ENCODE measurements around the gene LRP2BP. TPM values are rescaled to one million over a fixed set of nuclear protein-coding genes. Genes with fewer than 3 reads are reported as not detected.
A peak's percentile ranks its signal among the peaks of the same experiment; 100 is the strongest.

LRP2BP gene
- total RNA-seq, 2 experiments from 2014 or later = 0.60 to 0.80 TPM

DNA sequence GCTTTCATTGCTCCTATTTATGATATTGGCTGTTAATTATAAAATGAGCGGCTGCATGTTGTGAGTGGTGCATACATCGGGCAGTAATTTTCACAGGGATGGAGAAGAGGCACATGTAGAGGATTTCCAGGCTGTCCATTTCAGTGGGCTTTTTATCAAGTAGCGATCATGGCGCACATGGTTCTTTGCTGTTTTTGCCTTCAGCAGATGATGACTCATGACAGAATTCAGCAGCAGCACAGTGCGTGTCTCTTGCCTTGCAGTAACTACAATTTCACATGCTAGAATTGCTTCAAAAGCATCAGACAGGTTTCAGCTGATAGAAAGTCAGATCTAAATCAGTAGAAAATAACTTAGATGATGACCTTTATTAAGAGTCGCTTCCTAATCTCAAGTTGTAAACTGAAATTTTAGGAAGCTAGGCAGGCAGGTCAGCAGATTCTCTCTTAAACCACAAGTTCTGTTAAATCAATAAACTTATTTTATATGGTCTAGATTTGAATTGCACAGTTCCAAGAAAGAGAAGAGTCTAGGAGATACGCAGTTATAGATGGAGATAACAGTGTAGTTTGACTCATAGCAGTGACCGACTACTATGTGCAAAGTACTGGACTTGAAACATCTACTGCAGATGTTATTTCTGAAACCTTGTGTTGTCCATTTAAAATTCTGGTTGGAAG is 35.8 kb downstream of the LRP2BP start:
- peaks cover 3% of the 10 kb centered on the region for H3K36me3 Mint-ChIP-seq (ENCODE audit: low read depth)
- H3K4me3 Mint-ChIP-seq = no peak overlapping the region
- intact Hi-C loops (cut with DNase I, micrococcal nuclease) = no loop called here
- H3K4me1 Mint-ChIP-seq = peaks cover 8% of the 10 kb centered on the region
- CTCF ChIA-PET = interaction anchor here (0.7 kb wide), 1 partner anchor 79 kb away, joined by 3 read pairs; no protein-coding TSS in a partner anchor
- H3K27ac Mint-ChIP-seq = no peak overlapping the region
- H3K9me3 Mint-ChIP-seq (ENCODE audit: low read depth) = no peaks in the 10 kb centered on the region
- POLR2A ChIA-PET = no interaction called here
- ATAC-seq = no peak
- DNase-seq = no peak
- H3K27me3 Mint-ChIP-seq = no peaks in the 10 kb centered on the region

DNA sequence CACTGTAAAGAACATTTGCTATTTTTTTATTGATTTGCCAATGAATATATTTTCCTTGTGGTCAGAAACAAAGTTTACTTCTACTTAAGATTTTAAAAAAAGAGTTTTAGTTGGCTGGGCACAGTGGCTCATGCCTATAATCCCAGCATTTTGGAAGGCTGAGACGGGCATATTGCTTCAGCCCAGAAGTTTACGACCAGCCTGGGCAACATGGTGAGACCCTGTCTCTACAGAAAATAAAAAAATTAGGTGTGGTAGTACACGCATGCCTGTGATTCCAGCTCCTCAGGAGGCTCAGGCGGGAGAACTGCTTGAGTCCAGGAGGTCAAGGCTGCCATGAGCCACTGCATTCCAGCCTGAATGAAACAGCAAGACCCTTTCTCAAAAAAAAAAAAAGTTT is 36.8 kb downstream of the LRP2BP start:
- peaks cover 9% of the 10 kb centered on the region for H3K36me3 Mint-ChIP-seq (ENCODE audit: low read depth)
- H3K27ac Mint-ChIP-seq = no peak overlapping the region
- ChIA-PET POLR2A (no interaction called here), CTCF (no interaction called here)
- DNase-seq (no peak), ATAC-seq (no peak)
- H3K4me1 Mint-ChIP-seq = peaks cover 8% of the 10 kb centered on the region
- H3K9me3 Mint-ChIP-seq (ENCODE audit: low read depth) = no peaks in the 10 kb centered on the region
- no peaks in the 10 kb centered on the region for H3K27me3 Mint-ChIP-seq
- H3K4me3 Mint-ChIP-seq = no peak overlapping the region
- intact Hi-C loops (cut with DNase I, micrococcal nuclease) = no loop called here

DNA sequence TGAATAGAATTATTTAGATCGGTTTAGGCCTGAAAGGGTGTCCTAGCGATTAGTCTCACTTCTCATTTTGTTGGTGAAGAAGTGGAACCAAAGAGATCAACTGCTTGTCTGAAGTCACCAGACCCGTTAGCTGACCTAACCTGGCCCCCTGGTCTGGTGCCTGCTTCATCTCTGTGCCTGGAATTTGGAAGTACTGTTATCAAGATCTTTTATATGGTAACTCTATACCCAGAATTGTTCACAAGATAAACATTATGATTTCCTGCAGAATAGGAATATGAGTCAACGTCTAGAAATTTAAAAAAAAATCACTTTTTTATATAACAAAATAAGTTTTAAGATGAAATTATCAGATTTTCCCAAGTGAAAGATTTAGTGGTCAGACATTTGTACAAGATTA is 37.2 kb downstream of the LRP2BP start:
- no peaks in the 10 kb centered on the region for H3K9me3 Mint-ChIP-seq (ENCODE audit: low read depth)
- intact Hi-C loops (cut with DNase I, micrococcal nuclease) = no loop called here

DNA sequence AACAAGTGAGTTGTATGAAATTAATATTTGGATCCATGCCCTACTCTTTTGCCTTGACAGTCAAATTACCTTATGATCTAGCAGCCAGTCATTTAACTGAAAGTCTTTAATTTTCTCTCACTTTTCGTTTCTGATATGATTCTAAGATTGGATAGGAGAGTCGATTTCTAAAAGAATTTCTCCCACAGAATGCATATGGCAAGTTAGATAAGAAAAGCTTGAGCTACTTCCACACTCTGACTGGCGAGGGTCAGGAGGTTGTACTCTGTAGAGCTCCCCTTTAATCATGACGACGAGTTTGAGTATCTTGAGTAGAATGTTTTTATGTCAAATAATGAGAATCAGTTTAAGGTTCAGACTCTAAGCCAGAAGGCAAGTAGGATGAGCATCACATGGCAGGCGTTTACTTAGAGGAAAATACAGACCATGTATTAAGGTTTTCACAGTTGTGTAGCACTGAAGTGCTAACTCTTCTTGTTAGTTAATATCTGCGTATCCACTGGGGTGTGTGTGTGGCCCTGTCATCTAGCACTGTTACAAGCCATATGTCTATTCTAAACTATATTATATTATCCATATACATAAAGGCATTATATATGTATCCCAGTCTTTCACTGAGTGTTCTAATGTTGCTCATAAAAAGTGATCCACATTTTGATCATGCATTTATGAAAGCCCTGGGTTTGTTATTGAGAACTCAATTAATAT is 37.8 kb downstream of the LRP2BP start:
- Mint-ChIP-seq H3K27me3 (no peaks in the 10 kb centered on the region), H3K27ac (no peak overlapping the region), H3K4me3 (no peak overlapping the region), H3K36me3 (ENCODE audit: low read depth) (peaks cover 12% of the 10 kb centered on the region), H3K4me1 (peaks cover 8% of the 10 kb centered on the region), H3K9me3 (ENCODE audit: low read depth) (no peaks in the 10 kb centered on the region)
- CTCF ChIA-PET = no interaction called here
- peak; percentile 9 for ATAC-seq
- no peak for DNase-seq
- intact Hi-C loops (cut with DNase I, micrococcal nuclease) = no loop called here
- POLR2A ChIA-PET = no interaction called here

More for the DNA sequence above, 37.2 kb downstream of the LRP2BP start:
- ATAC-seq = no peak
- Mint-ChIP-seq H3K4me3 (no peak overlapping the region), H3K4me1 (peaks cover 8% of the 10 kb centered on the region), H3K27me3 (no peaks in the 10 kb centered on the region), H3K36me3 (ENCODE audit: low read depth) (peaks cover 10% of the 10 kb centered on the region), H3K27ac (no peak overlapping the region)
- no peak for DNase-seq
- POLR2A ChIA-PET = no interaction called here
- CTCF ChIA-PET = no interaction called here

DNA sequence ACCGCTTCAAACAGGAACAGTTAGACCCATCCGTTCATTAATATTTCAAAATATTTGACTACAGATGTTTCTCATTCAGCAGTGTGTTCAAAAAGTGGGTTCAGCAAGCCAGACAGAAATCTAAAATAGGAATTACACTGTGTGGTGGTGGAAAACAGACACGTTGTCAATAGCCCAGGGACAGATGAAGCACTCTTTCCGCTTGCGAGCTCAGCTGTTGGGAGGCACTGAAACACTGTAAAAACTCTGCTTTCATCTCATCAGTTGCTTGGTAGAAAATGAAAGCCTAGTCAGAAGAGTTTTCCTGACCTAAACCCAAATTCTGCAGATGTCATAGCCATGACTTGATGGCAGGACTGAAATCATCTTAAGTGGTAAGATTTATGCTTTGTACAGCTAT is 38.5 kb downstream of the LRP2BP start:
- DNase-seq = peak; percentile 55
- H3K36me3 Mint-ChIP-seq (ENCODE audit: low read depth) = peaks cover 15% of the 10 kb centered on the region
- ATAC-seq = peak; percentile 75
- POLR2A ChIA-PET = no interaction called here
- CTCF ChIA-PET = no interaction called here
- no peaks in the 10 kb centered on the region for H3K9me3 Mint-ChIP-seq (ENCODE audit: low read depth)
- peaks cover 8% of the 10 kb centered on the region for H3K4me1 Mint-ChIP-seq
- H3K4me3 Mint-ChIP-seq = no peak overlapping the region
- H3K27ac Mint-ChIP-seq = peak overlapping the region; percentile 42
- intact Hi-C loops (cut with DNase I, micrococcal nuclease) = no loop called here
- no peaks in the 10 kb centered on the region for H3K27me3 Mint-ChIP-seq

DNA sequence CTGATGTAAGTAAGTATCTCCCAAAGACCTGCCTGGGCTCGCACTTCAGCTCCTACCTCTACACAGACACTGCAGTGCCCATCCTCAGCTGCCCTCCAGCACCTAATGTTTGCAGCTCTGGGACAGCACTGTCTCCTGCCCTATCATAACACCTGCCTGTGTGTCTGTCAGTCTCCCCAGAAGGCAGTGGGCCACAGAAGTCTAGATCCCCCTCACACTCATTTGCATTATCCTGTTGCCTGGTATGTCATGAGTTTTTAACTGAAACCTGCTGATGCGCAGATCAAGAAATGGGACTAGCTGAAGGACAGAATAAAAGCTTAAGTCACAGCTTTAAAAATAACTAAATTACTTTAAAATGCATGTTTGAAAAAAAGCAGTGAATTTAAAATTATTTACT is 43.0 kb downstream of the LRP2BP start:
- H3K27ac Mint-ChIP-seq = no peak overlapping the region

DNA sequence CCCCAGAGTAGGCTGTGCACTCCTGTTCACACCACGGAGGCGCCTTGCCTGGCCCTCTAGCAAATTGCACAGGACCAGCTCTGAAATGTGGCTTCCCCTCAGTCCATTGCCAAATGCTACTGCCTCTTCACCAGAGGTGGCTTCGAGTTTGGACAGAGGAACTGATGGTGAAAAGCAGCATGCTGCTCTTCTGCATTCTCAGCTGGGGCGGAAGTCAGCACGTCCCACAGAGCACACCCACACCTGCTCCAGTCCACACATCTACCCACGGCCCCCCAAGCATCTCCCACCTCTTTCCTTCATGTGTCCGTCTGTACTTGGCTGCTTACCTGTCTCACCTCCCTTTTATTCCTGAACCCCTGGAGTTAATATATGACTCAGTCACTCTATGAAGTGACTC is 43.5 kb downstream of the LRP2BP start:
- DNase-seq = no peak
- Mint-ChIP-seq H3K27me3 (no peaks in the 10 kb centered on the region), H3K4me1 (peaks cover 4% of the 10 kb centered on the region), H3K9me3 (ENCODE audit: low read depth) (no peaks in the 10 kb centered on the region), H3K36me3 (ENCODE audit: low read depth) (peaks cover 38% of the 10 kb centered on the region), H3K27ac (no peak overlapping the region), H3K4me3 (no peak overlapping the region)
- ChIA-PET POLR2A (no interaction called here), CTCF (no interaction called here)
- ATAC-seq = no peak
- intact Hi-C loops (cut with DNase I, micrococcal nuclease) = no loop called here

More for the DNA sequence above, 43.0 kb downstream of the LRP2BP start:
- Mint-ChIP-seq H3K4me1 (peaks cover 8% of the 10 kb centered on the region), H3K9me3 (ENCODE audit: low read depth) (no peaks in the 10 kb centered on the region), H3K36me3 (ENCODE audit: low read depth) (peaks cover 35% of the 10 kb centered on the region), H3K27me3 (no peaks in the 10 kb centered on the region), H3K4me3 (no peak overlapping the region)
- intact Hi-C loops (cut with DNase I, micrococcal nuclease) = no loop called here
- ATAC-seq = no peak
- ChIA-PET POLR2A (interaction anchor here (0.6 kb wide), 1 partner anchor 53 kb away, joined by 3 read pairs; no protein-coding TSS in a partner anchor), CTCF (interaction anchor here (0.8 kb wide), 1 partner anchor 54 kb away, joined by 3 read pairs; no protein-coding TSS in a partner anchor)
- DNase-seq = no peak

DNA sequence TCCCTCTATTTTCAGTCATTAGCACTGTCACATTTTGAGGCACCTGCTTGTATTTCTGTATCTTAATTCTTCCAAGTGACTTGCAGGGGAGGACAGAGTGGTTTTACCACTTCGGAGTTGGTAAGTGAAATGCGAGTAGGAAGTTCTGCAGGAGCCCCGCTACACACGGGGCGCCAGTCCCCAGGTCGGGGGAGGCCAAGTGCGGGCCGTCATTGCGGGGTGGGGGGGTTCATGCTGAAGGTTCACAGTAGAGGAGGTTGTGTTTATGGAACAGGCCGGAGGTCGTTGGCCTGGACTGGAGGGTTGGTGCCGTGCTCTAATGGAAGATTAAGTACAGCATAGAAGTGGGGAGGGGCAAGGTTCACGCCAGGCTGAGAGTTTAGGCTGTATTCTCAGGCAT is 44.0 kb downstream of the LRP2BP start:
- no peak for ATAC-seq
- ChIA-PET CTCF (no interaction called here), POLR2A (no interaction called here)
- no peaks in the 10 kb centered on the region for H3K9me3 Mint-ChIP-seq (ENCODE audit: low read depth)
- H3K27me3 Mint-ChIP-seq = no peaks in the 10 kb centered on the region
- intact Hi-C loops (cut with DNase I, micrococcal nuclease) = no loop called here
- H3K27ac Mint-ChIP-seq = no peak overlapping the region
- H3K4me3 Mint-ChIP-seq = no peak overlapping the region
- peaks cover 43% of the 10 kb centered on the region for H3K36me3 Mint-ChIP-seq (ENCODE audit: low read depth)
- DNase-seq = no peak
- no peaks in the 10 kb centered on the region for H3K4me1 Mint-ChIP-seq

DNA sequence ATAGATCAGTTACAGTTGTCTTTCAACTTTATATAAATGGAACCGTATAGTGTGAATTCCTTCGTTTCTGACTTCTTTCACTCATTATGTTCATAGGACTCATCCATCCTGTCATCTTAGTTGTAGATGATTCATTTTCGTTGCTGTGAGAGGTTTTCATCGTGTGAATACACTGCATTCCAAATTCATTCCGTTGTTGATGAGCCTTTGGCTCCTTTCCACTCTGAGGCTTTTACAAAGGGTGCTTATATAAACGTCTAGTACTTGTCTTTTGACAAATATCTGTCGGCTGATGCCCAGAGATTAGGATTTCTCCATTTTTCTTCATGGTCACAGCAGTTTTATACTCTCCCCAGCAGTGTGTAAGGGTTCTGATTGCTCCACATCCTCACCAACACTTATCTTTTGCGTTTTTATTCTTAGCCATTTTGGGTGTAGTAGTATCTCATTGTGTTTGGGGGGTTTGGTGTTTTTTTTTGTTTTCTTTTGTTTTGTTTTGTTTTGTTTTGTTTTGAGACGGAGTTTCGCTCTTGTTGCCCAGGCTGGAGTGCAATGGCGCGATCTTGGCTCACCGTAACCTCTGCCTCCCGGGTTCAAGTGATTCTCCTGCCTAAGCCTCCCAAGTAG is 48.6 kb downstream of the LRP2BP start:
- POLR2A ChIA-PET = no interaction called here
- Mint-ChIP-seq H3K27me3 (no peaks in the 10 kb centered on the region), H3K9me3 (ENCODE audit: low read depth) (no peaks in the 10 kb centered on the region), H3K36me3 (ENCODE audit: low read depth) (peaks cover 40% of the 10 kb centered on the region), H3K4me3 (no peak overlapping the region), H3K27ac (peak overlapping the region; percentile 9), H3K4me1 (peaks cover 26% of the 10 kb centered on the region)
- intact Hi-C loops (cut with DNase I, micrococcal nuclease) = no loop called here
- CTCF ChIA-PET = no interaction called here
- ATAC-seq = no peak
- DNase-seq = no peak

DNA sequence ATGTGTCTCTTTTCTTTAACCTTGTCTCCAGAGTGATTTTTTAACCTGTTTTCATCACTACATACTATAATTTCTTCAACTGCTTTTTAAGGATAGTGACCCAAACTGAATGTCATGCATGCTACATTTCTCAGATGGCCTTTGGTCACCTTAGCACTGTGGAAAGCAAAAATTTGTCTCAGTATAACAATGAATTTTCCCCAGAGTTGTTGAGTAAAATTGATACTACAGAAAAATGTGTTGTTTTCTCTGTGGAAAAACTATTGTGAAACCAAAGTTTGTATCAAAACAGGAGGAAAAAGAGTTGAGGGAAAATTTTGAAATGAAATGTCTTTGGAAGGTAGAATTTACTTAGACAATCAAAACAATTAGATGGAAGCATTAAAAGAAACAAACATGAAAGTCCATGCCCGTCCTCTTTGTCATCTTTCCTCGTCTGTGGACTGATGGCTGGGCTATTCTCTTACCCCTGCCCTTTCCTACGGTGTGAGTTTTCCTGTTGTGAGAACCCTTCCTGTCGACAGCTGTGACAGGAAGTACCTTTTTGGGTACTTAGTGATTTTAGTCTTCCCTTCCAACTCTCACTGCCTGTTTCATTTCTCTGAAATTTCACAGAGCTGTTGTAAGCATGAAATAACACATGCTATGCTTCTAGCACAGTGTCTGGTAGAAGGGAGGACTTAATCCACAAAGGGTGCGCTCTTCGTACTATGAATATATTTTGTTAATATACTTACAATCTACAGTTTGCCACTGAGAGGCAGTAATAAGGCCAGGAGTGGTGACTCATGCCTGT is 50.8 kb downstream of the LRP2BP start:
- intact Hi-C loops (cut with DNase I, micrococcal nuclease) = loop anchor here in 1 of 2 experiments (2.0 to 5.0 kb wide), 2 partner anchors 50 to 98 kb away; partner anchors contain the start of gene LRP2BP
- no peaks in the 10 kb centered on the region for H3K9me3 Mint-ChIP-seq (ENCODE audit: low read depth)
- CTCF ChIA-PET = interaction anchor here (0.6 kb wide), 1 partner anchor 60 kb away, joined by 4 read pairs; no protein-coding TSS in a partner anchor
- H3K4me3 Mint-ChIP-seq = no peak overlapping the region
- DNase-seq (no peak), ATAC-seq (peak; percentile 62)
- H3K27ac Mint-ChIP-seq = peak overlapping the region; percentile 58
- peaks cover 38% of the 10 kb centered on the region for H3K4me1 Mint-ChIP-seq
- H3K27me3 Mint-ChIP-seq = no peaks in the 10 kb centered on the region
- peaks cover 34% of the 10 kb centered on the region for H3K36me3 Mint-ChIP-seq (ENCODE audit: low read depth)
- POLR2A ChIA-PET = interaction anchor here (0.7 kb wide), 1 partner anchor 81 kb away, joined by 5 read pairs; no protein-coding TSS in a partner anchor

Measured in activated CD4-positive, alpha-beta T cell treated with anti-CD3 and anti-CD28 coated beads for 36 hours (primary cell).